Measurements from ENCODE around the gene XRCC3. TPM values are rescaled to one million over a fixed set of nuclear protein-coding genes. Genes with fewer than 3 reads are reported as not detected.

The XRCC3 gene
- total and polyA plus RNA-seq, 10 of the 15 experiments (the other 5 are each of a cell fraction or from before 2014, with no cell fraction given): 0.37 to 52.0 (median 26.8) TPM

GRCh38 chr14:103735815-103736545 lies 20.7 kb upstream of the XRCC3 start:
- Histone ChIP-seq H3K9ac (ENCODE audit: control insufficient read depth, insufficient read depth, low read length) (no peak overlapping the region), H3K9me3 (replicated peaks; ENCODE audit: control insufficient read depth, insufficient read depth, low read length) (no peaks in the 10 kb centered on the region), H3K27me3 (replicated peaks in 1 of 2; ENCODE audit: control insufficient read depth in 2 of 2, insufficient read depth in 2 of 2, low read length in 1 of 2) (no peaks in the 10 kb centered on the region), H3K4me1 (ENCODE audit: control insufficient read depth, insufficient read depth, low read length) (no peaks in the 10 kb centered on the region), H3K4me3 (no peak overlapping the region), H3K27ac (ENCODE audit: control insufficient read depth, insufficient read depth) (no peak overlapping the region), H4K20me1 (ENCODE audit: control insufficient read depth, insufficient read depth) (no peaks in the 10 kb centered on the region), H2AFZ (ENCODE audit: control insufficient read depth, low read depth, low read length) (no peak overlapping the region), H3K36me3 (ENCODE audit: control insufficient read depth in 2 of 2, insufficient read depth in 2 of 2, low read length in 1 of 2) (peaks cover 3 to 6% of the 10 kb centered on the region in 2 experiments; a peak in 3 of 4 replicates), H3K79me2 (ENCODE audit: control insufficient read depth, insufficient read depth, low read length) (no peaks in the 10 kb centered on the region), H3K4me2 (ENCODE audit: control insufficient read depth, insufficient read depth) (no peak overlapping the region)
- WGBS (ENCODE audit: insufficient coverage, insufficient replicate concordance, low lambda C conversion rate, missing lambda C conversion rate): 83% methylated on average over 22 of the region's 22 CpGs
- in situ Hi-C loops (cut with MboI) (no loop called here), intact Hi-C loops (cut with micrococcal nuclease; ENCODE audit: unreplicated experiment) (no loop called here)
- ChIA-PET SMC1A (ENCODE audit: uncharacterized antibody, unreplicated experiment) (no interaction called here), POLR2A (no interaction called here), RAD21 (ENCODE audit: unreplicated experiment) (no interaction called here), CTCF (interaction anchor here (0.5 to 1.1 kb wide), 2 partner anchors 165 to 170 kb away, joined by 4 to 5 read pairs; no protein-coding TSS in a partner anchor)
- FAIRE-seq: no peak
- DNase-seq (ENCODE audit: low read depth, low spot score): no peak
- no peak for ATAC-seq
- TF ChIP-seq MYC (IDR thresholded peaks at IDR 0.05; ENCODE audit: insufficient read depth, insufficient read length, insufficient replicate concordance, low read length, severe bottlenecking): no peak
- TF ChIP-seq RFX5 (IDR thresholded peaks at IDR 0.05; ENCODE audit: low read depth, low read length): no peak
- BruUV-seq (replicated peaks): no TSS peak

- 69% methylated on average over 7 of the region's 7 CpGs for WGBS (ENCODE audit: insufficient coverage, insufficient replicate concordance, low lambda C conversion rate, missing lambda C conversion rate)
- ChIA-PET POLR2A (no interaction called here), CTCF (interaction anchor here (1.1 kb wide), 1 partner anchor 164 kb away, joined by 5 read pairs; no protein-coding TSS in a partner anchor), RAD21 (ENCODE audit: unreplicated experiment) (no interaction called here), SMC1A (ENCODE audit: uncharacterized antibody, unreplicated experiment) (no interaction called here)
- DNase-seq (ENCODE audit: low read depth, low spot score): no peak
- H3K9me3 ChIP-seq (replicated peaks; ENCODE audit: control insufficient read depth, insufficient read depth, low read length): no peaks in the 10 kb centered on the region
- H3K9ac ChIP-seq (ENCODE audit: control insufficient read depth, insufficient read depth, low read length): no peak overlapping the region
- intact Hi-C loops (cut with micrococcal nuclease; ENCODE audit: unreplicated experiment) (no loop called here), in situ Hi-C loops (cut with MboI) (no loop called here)
- no TSS peak for BruUV-seq (replicated peaks)
- no peak for FAIRE-seq
- ATAC-seq: no peak
- H3K4me1 ChIP-seq (ENCODE audit: control insufficient read depth, insufficient read depth, low read length): no peaks in the 10 kb centered on the region
- H3K4me3 ChIP-seq: no peak overlapping the region
- no peak overlapping the region for H2AFZ ChIP-seq (ENCODE audit: control insufficient read depth, low read depth, low read length)
- H3K36me3 ChIP-seq (ENCODE audit: control insufficient read depth in 2 of 2, insufficient read depth in 2 of 2, low read length in 1 of 2): peaks cover 3 to 6% of the 10 kb centered on the region in 2 experiments; a peak in 3 of 4 replicates
- no peak overlapping the region for H3K27ac ChIP-seq (ENCODE audit: control insufficient read depth, insufficient read depth)
- H3K79me2 ChIP-seq (ENCODE audit: control insufficient read depth, insufficient read depth, low read length): no peaks in the 10 kb centered on the region
- no peaks in the 10 kb centered on the region for H3K27me3 ChIP-seq (replicated peaks in 1 of 2; ENCODE audit: control insufficient read depth in 2 of 2, insufficient read depth in 2 of 2, low read length in 1 of 2)
- no peak overlapping the region for H3K4me2 ChIP-seq (ENCODE audit: control insufficient read depth, insufficient read depth)
- no peaks in the 10 kb centered on the region for H4K20me1 ChIP-seq (ENCODE audit: control insufficient read depth, insufficient read depth)
- TF ChIP-seq EP300 (IDR thresholded peaks at IDR 0.05; ENCODE audit: borderline replicate concordance in 1 of 2, control insufficient read depth in 1 of 2, low read depth in 2 of 2, low read length in 2 of 2) (no peak), RAD21 (IDR thresholded peaks at IDR 0.05; ENCODE audit: insufficient read depth, low read depth, low read length) (no peak), HDAC2 (IDR thresholded peaks at IDR 0.05) (no peak), ZNF384 (IDR thresholded peaks at IDR 0.05; ENCODE audit: borderline replicate concordance, low read depth, low read length) (no peak), SUPT20H (IDR thresholded peaks at IDR 0.05; ENCODE audit: borderline replicate concordance, control insufficient read depth, low read depth, low read length) (no peak), ZNF687 (IDR thresholded peaks at IDR 0.05) (no peak), NKRF (conservative IDR thresholded peaks at IDR 0.05) (no peak)
These were observed 20.2 kb upstream of the XRCC3 start for GRCh38 chr14:103735439-103735814.
